MCF 10A (cell line): ENCODE data around the gene SEC14L5. TPM values are rescaled to one million over a fixed set of nuclear protein-coding genes. Genes with fewer than 3 reads are reported as not detected.

ENCODE experiments used
- BruUV-seq: library from RNA; stranded (reverse); fragments of 400-500 nt; replicated peaks from 2 replicates; lab custom pipeline; 2021; lab: Mats Ljungman, UMichigan
- CTCF ChIA-PET: fragments of 300-600 bp; sonication (Branson Sonifier 250); formaldehyde crosslinking; extraction: SDS; loops from one replicate; lab custom pipeline; 2021; ENCODE audit warnings: antibody characterized with exemption, inconsistent platforms; lab: Yijun Ruan, JAX
- POLR2A ChIA-PET: fragments of 300-600, 350-650 bp; sonication (Branson Sonifier 250); formaldehyde crosslinking; extraction: SDS; loops from one replicate; lab custom pipeline; 2020; ENCODE audit warnings: antibody characterized with exemption, inconsistent platforms; lab: Yijun Ruan, JAX
- DNase-seq: peaks from one replicate; pipeline ENCODE4 v3.0.0-alpha.2; 2018; ENCODE audit not compliant: unreplicated experiment
- H3K27ac Mint-ChIP-seq: one replicate; pipeline ENCODE4 v1.8.0; 2022; ENCODE audit warnings: mild to moderate bottlenecking, low read depth, mixed read lengths; ENCODE audit not compliant: unreplicated experiment
- H3K27me3 Mint-ChIP-seq: one replicate; pipeline ENCODE4 v1.8.0; 2022; ENCODE audit warnings: mixed read lengths; ENCODE audit not compliant: insufficient read depth, unreplicated experiment
- H3K36me3 Mint-ChIP-seq: one replicate; pipeline ENCODE4 v1.8.0; 2022; ENCODE audit warnings: mild to moderate bottlenecking, moderate library complexity, mixed read lengths; ENCODE audit not compliant: insufficient read depth, unreplicated experiment
- H3K4me1 Mint-ChIP-seq: one replicate; pipeline ENCODE4 v1.8.0; 2022; ENCODE audit warnings: mixed read lengths; ENCODE audit not compliant: insufficient read depth, unreplicated experiment
- H3K4me3 Mint-ChIP-seq: one replicate; pipeline ENCODE4 v1.8.0; 2022; ENCODE audit warnings: mild to moderate bottlenecking, moderate library complexity, mixed read lengths; ENCODE audit not compliant: unreplicated experiment
- H3K9me3 Mint-ChIP-seq: one replicate; pipeline ENCODE4 v1.8.0; 2022; ENCODE audit warnings: mixed read lengths; ENCODE audit not compliant: unreplicated experiment
- intact Hi-C: fragments of 100-400 bp; cut with micrococcal nuclease; formaldehyde crosslinking; loops from 2 replicates; pipeline ENCODE4 v1.14.1; 2022
- total RNA-seq: library from RNA; stranded (reverse); gene quantifications from 2 replicates; pipeline ENCODE4 v1.2.3, GENCODE V29; 2022
- TF ChIP-seq, protein P1 (sequence below): fragments of 200-600 bp; IDR thresholded peaks from one replicate; pipeline ENCODE4 v1.8.0; 2022; ENCODE audit warnings: antibody characterized with exemption, mild to moderate bottlenecking; ENCODE audit not compliant: unreplicated experiment

The SEC14L5 gene
- total RNA-seq, 1 experiment from 2014 or later: not detected

GRCh38 chr16:5018793-5019192 lies 60.7 kb downstream of the SEC14L5 start:
- no peaks in the 10 kb centered on the region for H3K4me1 Mint-ChIP-seq
- peaks cover 31% of the 10 kb centered on the region for H3K27me3 Mint-ChIP-seq
- no TSS peak for BruUV-seq
- no peak overlapping the region for H3K27ac Mint-ChIP-seq
- no peaks in the 10 kb centered on the region for H3K9me3 Mint-ChIP-seq
- CTCF ChIA-PET: interaction anchor here (0.5 kb wide), 1 partner anchor 342 kb away, joined by 3 read pairs; no protein-coding TSS in a partner anchor
- no peaks in the 10 kb centered on the region for H3K36me3 Mint-ChIP-seq
- TF ChIP-seq, protein P1, sequence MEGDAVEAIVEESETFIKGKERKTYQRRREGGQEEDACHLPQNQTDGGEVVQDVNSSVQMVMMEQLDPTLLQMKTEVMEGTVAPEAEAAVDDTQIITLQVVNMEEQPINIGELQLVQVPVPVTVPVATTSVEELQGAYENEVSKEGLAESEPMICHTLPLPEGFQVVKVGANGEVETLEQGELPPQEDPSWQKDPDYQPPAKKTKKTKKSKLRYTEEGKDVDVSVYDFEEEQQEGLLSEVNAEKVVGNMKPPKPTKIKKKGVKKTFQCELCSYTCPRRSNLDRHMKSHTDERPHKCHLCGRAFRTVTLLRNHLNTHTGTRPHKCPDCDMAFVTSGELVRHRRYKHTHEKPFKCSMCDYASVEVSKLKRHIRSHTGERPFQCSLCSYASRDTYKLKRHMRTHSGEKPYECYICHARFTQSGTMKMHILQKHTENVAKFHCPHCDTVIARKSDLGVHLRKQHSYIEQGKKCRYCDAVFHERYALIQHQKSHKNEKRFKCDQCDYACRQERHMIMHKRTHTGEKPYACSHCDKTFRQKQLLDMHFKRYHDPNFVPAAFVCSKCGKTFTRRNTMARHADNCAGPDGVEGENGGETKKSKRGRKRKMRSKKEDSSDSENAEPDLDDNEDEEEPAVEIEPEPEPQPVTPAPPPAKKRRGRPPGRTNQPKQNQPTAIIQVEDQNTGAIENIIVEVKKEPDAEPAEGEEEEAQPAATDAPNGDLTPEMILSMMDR: no peak
- POLR2A ChIA-PET: no interaction called here
- DNase-seq: no peak
- no peak overlapping the region for H3K4me3 Mint-ChIP-seq
- intact Hi-C loops: no loop called here

- DNase-seq: no peak
- intact Hi-C loops: no loop called here
- POLR2A ChIA-PET: no interaction called here
Measured at GRCh38 chr16:5019775-5020174, 61.6 kb downstream of the SEC14L5 start.

GRCh38 chr16:5020551-5020950 lies 62.4 kb downstream of the SEC14L5 start:
- TF ChIP-seq, protein P1: no peak
- no peaks in the 10 kb centered on the region for H3K9me3 Mint-ChIP-seq
- H3K27me3 Mint-ChIP-seq: peaks cover 31% of the 10 kb centered on the region
- H3K36me3 Mint-ChIP-seq: peaks cover 6% of the 10 kb centered on the region
- no TSS peak for BruUV-seq
- intact Hi-C loops: no loop called here
- no peak overlapping the region for H3K27ac Mint-ChIP-seq
- ChIA-PET POLR2A (no interaction called here), CTCF (interaction anchor here (0.6 to 0.8 kb wide), 3 partner anchors 35 to 1741 kb away, joined by 3 read pairs; no protein-coding TSS in a partner anchor)
- H3K4me1 Mint-ChIP-seq: no peaks in the 10 kb centered on the region
- no peak overlapping the region for H3K4me3 Mint-ChIP-seq
- no peak for DNase-seq

More at GRCh38 chr16:5019775-5020174, 61.6 kb downstream of the SEC14L5 start:
- no peak overlapping the region for H3K27ac Mint-ChIP-seq
- no peak overlapping the region for H3K4me3 Mint-ChIP-seq
- BruUV-seq: no TSS peak
- peaks cover 6% of the 10 kb centered on the region for H3K36me3 Mint-ChIP-seq
- H3K4me1 Mint-ChIP-seq: no peaks in the 10 kb centered on the region
- peaks cover 31% of the 10 kb centered on the region for H3K27me3 Mint-ChIP-seq
- no peaks in the 10 kb centered on the region for H3K9me3 Mint-ChIP-seq
- TF ChIP-seq, protein P1: no peak
- CTCF ChIA-PET: interaction anchor here (0.8 kb wide), 1 partner anchor 35 kb away, joined by 3 read pairs; no protein-coding TSS in a partner anchor

- H3K9me3 Mint-ChIP-seq: no peaks in the 10 kb centered on the region
- H3K36me3 Mint-ChIP-seq: peaks cover 6% of the 10 kb centered on the region
- POLR2A ChIA-PET: no interaction called here
- no peak overlapping the region for H3K27ac Mint-ChIP-seq
- no peak overlapping the region for H3K4me3 Mint-ChIP-seq
- TF ChIP-seq, protein P1: no peak
- DNase-seq: no peak
- CTCF ChIA-PET: interaction anchor here (0.6 to 0.7 kb wide), 2 partner anchors 731 to 1620 kb away, joined by 3 to 4 read pairs; no protein-coding TSS in a partner anchor
- H3K4me1 Mint-ChIP-seq: no peaks in the 10 kb centered on the region
- intact Hi-C loops: no loop called here
- BruUV-seq: no TSS peak
- peaks cover 31% of the 10 kb centered on the region for H3K27me3 Mint-ChIP-seq
Measured at GRCh38 chr16:5022521-5022920, 64.4 kb downstream of the SEC14L5 start.
